A673 (cell line): ENCODE results near the gene CRHR1.

Source experiments
- EZH2 ChIP-seq: fragments of 200-600 bp; sonication (generic); IDR thresholded peaks from 2 replicates; pipeline ENCODE4 v1.6.1; 2017; ENCODE audit warnings: borderline replicate concordance, low read depth, mild to moderate bottlenecking, mixed read lengths, antibody characterized with exemption, low read length; ENCODE audit not compliant: poor library complexity, severe bottlenecking
- TF ChIP-seq, protein P1 (sequence below): fragments of 300-800, 200-600 bp; sonication (generic); conservative IDR thresholded peaks from 2 replicates; pipeline ENCODE4 v1.5.1; 2017; ENCODE audit warnings: low read depth, mild to moderate bottlenecking, antibody characterized with exemption, low read length, moderate library complexity, mixed read lengths

- TF ChIP-seq, protein P1, sequence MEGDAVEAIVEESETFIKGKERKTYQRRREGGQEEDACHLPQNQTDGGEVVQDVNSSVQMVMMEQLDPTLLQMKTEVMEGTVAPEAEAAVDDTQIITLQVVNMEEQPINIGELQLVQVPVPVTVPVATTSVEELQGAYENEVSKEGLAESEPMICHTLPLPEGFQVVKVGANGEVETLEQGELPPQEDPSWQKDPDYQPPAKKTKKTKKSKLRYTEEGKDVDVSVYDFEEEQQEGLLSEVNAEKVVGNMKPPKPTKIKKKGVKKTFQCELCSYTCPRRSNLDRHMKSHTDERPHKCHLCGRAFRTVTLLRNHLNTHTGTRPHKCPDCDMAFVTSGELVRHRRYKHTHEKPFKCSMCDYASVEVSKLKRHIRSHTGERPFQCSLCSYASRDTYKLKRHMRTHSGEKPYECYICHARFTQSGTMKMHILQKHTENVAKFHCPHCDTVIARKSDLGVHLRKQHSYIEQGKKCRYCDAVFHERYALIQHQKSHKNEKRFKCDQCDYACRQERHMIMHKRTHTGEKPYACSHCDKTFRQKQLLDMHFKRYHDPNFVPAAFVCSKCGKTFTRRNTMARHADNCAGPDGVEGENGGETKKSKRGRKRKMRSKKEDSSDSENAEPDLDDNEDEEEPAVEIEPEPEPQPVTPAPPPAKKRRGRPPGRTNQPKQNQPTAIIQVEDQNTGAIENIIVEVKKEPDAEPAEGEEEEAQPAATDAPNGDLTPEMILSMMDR = no peak
- TF ChIP-seq EZH2 = no peak
These were observed 65.9 kb downstream of the CRHR1 start for GRCh38 chr17:45850011-45850410.
